Measurements from ENCODE around the gene APOL4.
"Not testable (repeated sequence)": the region's sequence is repeated elsewhere in the genome, so short reads cannot be mapped to it uniquely, and the experiment has no call there.

DNA sequence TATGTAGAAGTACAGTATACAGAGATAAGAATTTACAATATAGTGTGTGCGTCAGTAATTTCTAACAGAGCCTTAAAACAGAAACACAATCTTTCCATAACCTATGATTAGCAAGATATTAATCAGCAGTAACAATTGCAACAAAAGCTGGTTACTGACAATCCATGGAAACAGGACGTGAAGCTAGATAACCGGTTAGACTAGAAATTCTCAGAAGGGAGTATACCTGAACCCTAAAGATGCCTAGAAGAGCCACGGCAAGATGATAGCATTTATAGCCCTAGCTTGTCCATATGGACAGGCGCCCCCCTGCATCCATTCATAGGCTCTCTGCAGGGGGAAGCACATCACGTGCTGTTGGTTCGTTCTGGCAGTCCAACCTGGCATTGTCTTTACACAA lies 1.8 kb upstream of the APOL4 start:
- TF ChIP-seq EZH2 (IDR thresholded peaks at IDR 0.05; ENCODE audit: low read length) = not testable (repeated sequence)
- TF ChIP-seq, protein P1, sequence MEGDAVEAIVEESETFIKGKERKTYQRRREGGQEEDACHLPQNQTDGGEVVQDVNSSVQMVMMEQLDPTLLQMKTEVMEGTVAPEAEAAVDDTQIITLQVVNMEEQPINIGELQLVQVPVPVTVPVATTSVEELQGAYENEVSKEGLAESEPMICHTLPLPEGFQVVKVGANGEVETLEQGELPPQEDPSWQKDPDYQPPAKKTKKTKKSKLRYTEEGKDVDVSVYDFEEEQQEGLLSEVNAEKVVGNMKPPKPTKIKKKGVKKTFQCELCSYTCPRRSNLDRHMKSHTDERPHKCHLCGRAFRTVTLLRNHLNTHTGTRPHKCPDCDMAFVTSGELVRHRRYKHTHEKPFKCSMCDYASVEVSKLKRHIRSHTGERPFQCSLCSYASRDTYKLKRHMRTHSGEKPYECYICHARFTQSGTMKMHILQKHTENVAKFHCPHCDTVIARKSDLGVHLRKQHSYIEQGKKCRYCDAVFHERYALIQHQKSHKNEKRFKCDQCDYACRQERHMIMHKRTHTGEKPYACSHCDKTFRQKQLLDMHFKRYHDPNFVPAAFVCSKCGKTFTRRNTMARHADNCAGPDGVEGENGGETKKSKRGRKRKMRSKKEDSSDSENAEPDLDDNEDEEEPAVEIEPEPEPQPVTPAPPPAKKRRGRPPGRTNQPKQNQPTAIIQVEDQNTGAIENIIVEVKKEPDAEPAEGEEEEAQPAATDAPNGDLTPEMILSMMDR (optimal IDR thresholded peaks at IDR 0.05 in 1 of 3, IDR thresholded peaks at IDR 0.05 in 1 of 3, conservative IDR thresholded peaks at IDR 0.05 in 1 of 3; ENCODE audit: extremely low read depth in 1 of 3, insufficient read depth in 2 of 3, low read length in 3 of 3) = not testable (repeated sequence)

All from keratinocyte (primary cell).